ENCODE data around the gene ERC1.
A peak's percentile ranks its signal among the peaks of the same experiment; 100 is the strongest.
"Not testable (repeated sequence)": the region's sequence is repeated elsewhere in the genome, so short reads cannot be mapped to it uniquely, and the experiment has no call there.

Gene ERC1

GRCh38 chr12:1255854-1256253 is 264.8 kb downstream of the ERC1 start:
- H3K4me3 ChIP-seq (ENCODE audit: low read depth, low read length); H3K4me1 ChIP-seq (ENCODE audit: control insufficient read depth, insufficient read depth, low read length); H3K27ac ChIP-seq (ENCODE audit: extremely low read depth, low read depth, low read length); POLR2A ChIA-PET; CTCF ChIA-PET; H3K9me3 ChIP-seq (ENCODE audit: control insufficient read depth, insufficient read depth, low read depth, low read length); H3K36me3 ChIP-seq (ENCODE audit: control insufficient read depth in 2 of 2, insufficient read depth in 1 of 2, low read length in 2 of 2): not testable (repeated sequence)
- 0 out of 2 replicates have a peak, but pooled peaks have one; percentile 42 for TF ChIP-seq SCRT1 (tag by site-specific recombination; IDR thresholded peaks at IDR 0.05; ENCODE audit: borderline replicate concordance)

GRCh38 chr12:1256285-1256684 is 265.3 kb downstream of the ERC1 start:
- Histone ChIP-seq H3K36me3 (ENCODE audit: control insufficient read depth in 2 of 2, insufficient read depth in 1 of 2, low read length in 2 of 2) (peaks cover 0 to 4% of the 10 kb centered on the region in 2 experiments; a peak in 1 of 3 replicates), H3K9me3 (ENCODE audit: control insufficient read depth, insufficient read depth, low read depth, low read length) (no peaks in the 10 kb centered on the region), H3K27ac (ENCODE audit: extremely low read depth, low read depth, low read length) (no peak overlapping the region), H3K4me3 (ENCODE audit: low read depth, low read length) (no peak overlapping the region), H3K4me1 (ENCODE audit: control insufficient read depth, insufficient read depth, low read length) (no peaks in the 10 kb centered on the region)
- CTCF ChIA-PET, result no interaction called here
- no peak for TF ChIP-seq ZNF266 (tag by site-specific recombination; IDR thresholded peaks at IDR 0.05; ENCODE audit: low read depth)
- TF ChIP-seq ZNF664 (tag by site-specific recombination; IDR thresholded peaks at IDR 0.05), result no peak
- TF ChIP-seq ZBTB17 (tag by site-specific recombination; IDR thresholded peaks at IDR 0.05), result no peak
- no peak for TF ChIP-seq KLF7 (tag by site-specific recombination; IDR thresholded peaks at IDR 0.05; ENCODE audit: borderline replicate concordance)
- POLR2A ChIA-PET, result no interaction called here

- H3K9me3 ChIP-seq (ENCODE audit: control insufficient read depth, insufficient read depth, low read depth, low read length), result no peaks in the 10 kb centered on the region
- no peak overlapping the region for H3K4me3 ChIP-seq (ENCODE audit: low read depth, low read length)
- no peak overlapping the region for H3K27ac ChIP-seq (ENCODE audit: extremely low read depth, low read depth, low read length)
- no peak for TF ChIP-seq ZNF555 (tag by site-specific recombination; conservative IDR thresholded peaks at IDR 0.05)
- no peak for TF ChIP-seq ZNF157 (tag by site-specific recombination; IDR thresholded peaks at IDR 0.05)
- TF ChIP-seq ZNF302 (tag by site-specific recombination; IDR thresholded peaks at IDR 0.05; ENCODE audit: low read depth), result no peak
- TF ChIP-seq ZNF140 (tag by site-specific recombination; IDR thresholded peaks at IDR 0.05), result no peak
- TF ChIP-seq ZNF112 (tag by site-specific recombination; IDR thresholded peaks at IDR 0.05), result no peak
- no peak for TF ChIP-seq GLI2 (tag by site-specific recombination; IDR thresholded peaks at IDR 0.05; ENCODE audit: borderline replicate concordance, low read depth)
- no peak for TF ChIP-seq PATZ1 (tag by site-specific recombination; IDR thresholded peaks at IDR 0.05)
- TF ChIP-seq ZNF530 (tag by site-specific recombination; IDR thresholded peaks at IDR 0.05; ENCODE audit: low read depth), result no peak
- TF ChIP-seq ZNF223 (tag by site-specific recombination; IDR thresholded peaks at IDR 0.05), result no peak
- TF ChIP-seq ZNF148 (tag by site-specific recombination; IDR thresholded peaks at IDR 0.05; ENCODE audit: borderline replicate concordance), result no peak
- no peak for TF ChIP-seq REPIN1 (tag by site-specific recombination; IDR thresholded peaks at IDR 0.05; ENCODE audit: low read depth)
- no peak for TF ChIP-seq FEZF1 (tag by site-specific recombination; IDR thresholded peaks at IDR 0.05)
- TF ChIP-seq ZNF501 (tag by site-specific recombination; IDR thresholded peaks at IDR 0.05), result no peak
- TF ChIP-seq PBX3 (CRISPR knock-in tag; IDR thresholded peaks at IDR 0.05), result no peak
- no peak for TF ChIP-seq ZNF670 (tag by site-specific recombination; IDR thresholded peaks at IDR 0.05; ENCODE audit: low read depth)
- TF ChIP-seq ZNF544 (tag by site-specific recombination; IDR thresholded peaks at IDR 0.05), result no peak
- CTCF ChIA-PET, result interaction anchor here (0.7 kb wide), 1 partner anchor 34 kb away, joined by 3 read pairs; no protein-coding TSS in a partner anchor
- H3K4me1 ChIP-seq (ENCODE audit: control insufficient read depth, insufficient read depth, low read length), result no peaks in the 10 kb centered on the region
- POLR2A ChIA-PET, result no interaction called here
- H3K36me3 ChIP-seq (ENCODE audit: control insufficient read depth in 2 of 2, insufficient read depth in 1 of 2, low read length in 2 of 2), result peaks cover 0 to 4% of the 10 kb centered on the region in 2 experiments; a peak in 1 of 3 replicates
These were observed 266.0 kb downstream of the ERC1 start for GRCh38 chr12:1256991-1257390.
